Nucleus accumbens (tissue), 56 donors: ENCODE data around the gene PPM1E.
A peak's percentile ranks its signal among the peaks of the same experiment; 100 is the strongest.

Experiments
- DNase-seq, 56 donors: peaks; one replicate each; lab custom pipeline; 2025; lab: John Stamatoyannopoulos, UW

The PPM1E gene

GRCh38 chr17:58985971-58986370 lies 230.3 kb downstream of the PPM1E start:
- no peak for DNase-seq

GRCh38 chr17:58989629-58990028 lies 234.0 kb downstream of the PPM1E start:
- no peak for DNase-seq

- DNase-seq: no peak
Observed at GRCh38 chr17:58991718-58992331, 236.2 kb downstream of the PPM1E start.

GRCh38 chr17:58993311-58993710 lies 237.7 kb downstream of the PPM1E start:
- no peak for DNase-seq

- no peak for DNase-seq
Observed at GRCh38 chr17:58995247-58995940, 239.7 kb downstream of the PPM1E start.

- no peak for DNase-seq
Observed at GRCh38 chr17:58996968-58997367, 241.3 kb downstream of the PPM1E start.

- DNase-seq: no peak
Observed at GRCh38 chr17:58997756-58998553, 242.3 kb downstream of the PPM1E start.

- DNase-seq: no peak
Observed at GRCh38 chr17:58998871-58999270, 243.2 kb downstream of the PPM1E start.

- no peak for DNase-seq
Observed at GRCh38 chr17:58999500-58999899, 243.8 kb downstream of the PPM1E start.

GRCh38 chr17:59000022-59000421 lies 244.4 kb downstream of the PPM1E start:
- DNase-seq: no peak

- peak in 5 of 56 donors; percentile 2 to 6 (median 2) for DNase-seq
Observed at GRCh38 chr17:59001158-59001814, 245.6 kb downstream of the PPM1E start.

GRCh38 chr17:59002126-59002525 lies 246.5 kb downstream of the PPM1E start:
- no peak for DNase-seq

GRCh38 chr17:59002848-59003247 lies 247.2 kb downstream of the PPM1E start:
- DNase-seq: no peak

- no peak for DNase-seq
Observed at GRCh38 chr17:59003860-59004259, 248.2 kb downstream of the PPM1E start.

GRCh38 chr17:59004338-59005111 lies 248.9 kb downstream of the PPM1E start:
- DNase-seq: peak in 35 of 56 donors; percentile 1 to 75 (median 22)

GRCh38 chr17:59007995-59008394 lies 252.3 kb downstream of the PPM1E start:
- no peak for DNase-seq

GRCh38 chr17:59008737-59009136 lies 253.1 kb downstream of the PPM1E start:
- DNase-seq: no peak

GRCh38 chr17:59010026-59010425 lies 254.4 kb downstream of the PPM1E start:
- no peak for DNase-seq

GRCh38 chr17:59011975-59012374 lies 256.3 kb downstream of the PPM1E start:
- DNase-seq: no peak

- DNase-seq: no peak
Observed at GRCh38 chr17:59018019-59018418, 262.4 kb downstream of the PPM1E start.
